ENCODE data around the gene KIFAP3. TPM values are rescaled to one million over a fixed set of nuclear protein-coding genes. Genes with fewer than 3 reads are reported as not detected.
"Not testable (repeated sequence)": the region's sequence is repeated elsewhere in the genome, so short reads cannot be mapped to it uniquely, and the experiment has no call there.

KIFAP3 gene
- total RNA-seq: 58.8 and 60.6 TPM in 2 replicates
- polyA plus RNA-seq: 73.2 and 75.8 TPM in 2 replicates

DNA sequence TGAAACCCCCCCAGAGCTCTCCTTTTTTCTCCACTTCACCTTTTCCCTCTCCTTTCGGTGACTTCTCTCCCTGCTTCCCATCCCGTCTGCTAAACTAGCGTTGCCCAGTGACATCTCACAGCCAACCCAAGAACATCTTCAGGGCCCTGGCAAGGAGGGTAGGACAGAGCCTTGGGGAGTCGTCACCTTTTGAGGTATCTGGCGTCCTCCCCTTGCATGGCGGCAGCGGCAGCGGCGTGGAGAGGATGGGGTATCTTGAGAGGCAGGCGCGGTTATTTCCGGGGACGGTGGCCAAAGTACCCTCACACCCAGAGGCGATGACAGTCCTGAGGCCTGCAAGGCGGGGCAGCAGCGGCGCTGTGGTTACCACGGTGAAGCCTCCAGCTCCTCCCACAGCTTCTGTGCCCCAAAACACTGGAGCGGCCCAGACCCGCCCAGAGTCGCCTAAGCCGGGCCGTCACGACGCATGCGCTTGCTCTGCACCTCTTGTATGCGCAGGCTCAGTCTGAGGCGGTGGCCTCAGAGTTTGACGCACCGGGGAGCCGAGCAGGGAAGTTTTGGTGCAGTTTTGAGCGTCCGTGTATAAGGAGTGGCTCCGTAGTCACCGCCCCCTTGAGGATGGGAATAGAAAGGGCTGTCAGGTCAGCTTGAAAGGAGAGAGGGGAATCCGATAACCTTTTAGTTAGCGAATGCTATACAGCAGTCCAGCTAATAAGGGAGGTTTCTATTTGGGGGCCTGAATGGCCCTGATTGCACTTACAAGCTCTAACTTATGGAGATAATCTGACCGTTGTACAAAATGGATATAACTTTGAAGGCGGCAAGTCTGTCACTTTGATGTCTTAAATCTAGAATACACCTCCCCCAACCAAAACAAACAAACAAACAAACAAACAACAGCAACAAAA is at the start of gene KIFAP3:
TSS of gene KIFAP3 (minus strand) at position 446 of the 908 bp plus-strand sequence. CDS start at position 218, 228 bp downstream.
- no peaks in the 10 kb centered on the region for H3K9me3 ChIP-seq (ENCODE audit: low read depth)
- peak; percentile 66 for TF ChIP-seq CTCF (IDR thresholded peaks at IDR 0.05; ENCODE audit: low read depth, low read length)
- H3K4me3 ChIP-seq: peak within 1 kb of the TSS; percentile 47
- H3K27ac ChIP-seq: peak within 1 kb of the TSS; percentile 86
- no peaks in the 10 kb centered on the region for H3K27me3 ChIP-seq
- H3K36me3 ChIP-seq: no peaks in the 10 kb centered on the region
- DNase-seq (ENCODE audit: low read depth in 1 of 2, low spot score in 1 of 2): peak; percentile 99
- peaks cover 32% of the 10 kb centered on the region for H3K4me1 ChIP-seq (ENCODE audit: low read depth)

DNA sequence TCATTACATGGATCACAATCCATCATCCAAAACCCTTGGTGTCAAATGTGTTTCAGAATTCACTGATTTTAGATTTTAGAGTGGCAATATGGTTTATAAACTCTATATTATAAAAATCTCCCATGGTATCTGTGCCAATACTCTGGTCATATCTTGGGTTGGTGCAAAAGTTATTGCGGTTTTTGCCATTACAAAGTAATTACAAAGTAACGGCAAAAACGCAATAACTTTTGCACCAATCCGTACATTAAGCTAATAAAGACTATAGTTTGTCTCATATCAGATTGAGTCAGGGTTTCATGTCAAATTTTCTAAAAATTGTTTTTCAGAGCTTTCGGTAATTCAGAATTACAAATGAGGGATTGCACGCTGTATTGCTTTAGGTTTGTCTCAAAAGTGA is 47.9 kb upstream of the KIFAP3 start:
- Histone ChIP-seq H3K4me1 (ENCODE audit: low read depth) (no peaks in the 10 kb centered on the region), H3K4me3 (no peak overlapping the region), H3K36me3 (no peaks in the 10 kb centered on the region), H3K9me3 (ENCODE audit: low read depth) (no peaks in the 10 kb centered on the region), H3K27me3 (no peaks in the 10 kb centered on the region), H3K27ac (no peak overlapping the region)
- no peak for TF ChIP-seq CTCF (IDR thresholded peaks at IDR 0.05; ENCODE audit: low read depth, low read length)
- DNase-seq (ENCODE audit: low read depth in 1 of 2, low spot score in 1 of 2): no peak

- Histone ChIP-seq H3K27ac (no peak overlapping the region), H3K9me3 (ENCODE audit: low read depth) (no peaks in the 10 kb centered on the region), H3K4me3 (no peak overlapping the region), H3K4me1 (ENCODE audit: low read depth) (no peaks in the 10 kb centered on the region), H3K27me3 (no peaks in the 10 kb centered on the region), H3K36me3 (no peaks in the 10 kb centered on the region)
- DNase-seq (ENCODE audit: low read depth in 1 of 2, low spot score in 1 of 2): peak; percentile 69 to 70
- no peak for TF ChIP-seq CTCF (IDR thresholded peaks at IDR 0.05; ENCODE audit: low read depth, low read length)
These were observed 40.4 kb upstream of the KIFAP3 start for GRCh38 chr1:170114906-170115305.

GRCh38 chr1:170113140-170113539 is 38.6 kb upstream of the KIFAP3 start:
- not testable (repeated sequence) for H3K36me3 ChIP-seq; H3K4me1 ChIP-seq (ENCODE audit: low read depth); H3K9me3 ChIP-seq (ENCODE audit: low read depth); DNase-seq (ENCODE audit: low read depth in 1 of 2, low spot score in 1 of 2); H3K27me3 ChIP-seq; H3K4me3 ChIP-seq; H3K27ac ChIP-seq

- Histone ChIP-seq H3K27ac (peak overlapping the region; percentile 23), H3K36me3 (no peaks in the 10 kb centered on the region), H3K4me3 (no peak overlapping the region), H3K27me3 (no peaks in the 10 kb centered on the region), H3K9me3 (ENCODE audit: low read depth) (no peaks in the 10 kb centered on the region), H3K4me1 (ENCODE audit: low read depth) (peaks cover 17% of the 10 kb centered on the region)
- TF ChIP-seq CTCF (IDR thresholded peaks at IDR 0.05; ENCODE audit: low read depth, low read length): no peak
- DNase-seq (ENCODE audit: low read depth in 1 of 2, low spot score in 1 of 2): no peak
These were observed 23.0 kb upstream of the KIFAP3 start for GRCh38 chr1:170097449-170097948.

GRCh38 chr1:170096806-170097340 is 22.4 kb upstream of the KIFAP3 start:
- Histone ChIP-seq H3K9me3 (ENCODE audit: low read depth) (no peaks in the 10 kb centered on the region), H3K27me3 (no peaks in the 10 kb centered on the region), H3K4me3 (no peak overlapping the region), H3K36me3 (no peaks in the 10 kb centered on the region), H3K27ac (no peak overlapping the region), H3K4me1 (ENCODE audit: low read depth) (peaks cover 17% of the 10 kb centered on the region)
- no peak for TF ChIP-seq CTCF (IDR thresholded peaks at IDR 0.05; ENCODE audit: low read depth, low read length)
- no peak for DNase-seq (ENCODE audit: low read depth in 1 of 2, low spot score in 1 of 2)
